ENCODE data around the gene FANCC. TPM values are rescaled to one million over a fixed set of nuclear protein-coding genes. Genes with fewer than 3 reads are reported as not detected.

Gene FANCC
- total and polyA plus RNA-seq, 2 of the 8 experiments (the other 6 are each of a cell fraction or from before 2014, with no cell fraction given), result 7.8 to 15.2 TPM

- Histone ChIP-seq H3K4me1 (replicated peaks in 1 of 4; ENCODE audit: control insufficient read depth in 3 of 4, insufficient read depth in 4 of 4, low read length in 3 of 4) (peaks cover 0 to 12% (median 7%) of the 10 kb centered on the region in 4 experiments), H2BK12ac (ENCODE audit: low read depth, low read length) (no peak overlapping the region), H3K27me3 (replicated peaks in 1 of 4; ENCODE audit: control insufficient read depth in 3 of 4, extremely low read depth in 1 of 4, insufficient read depth in 3 of 4, low read length in 3 of 4) (no peaks in the 10 kb centered on the region), H2BK20ac (ENCODE audit: low read length) (no peak overlapping the region), H3K4me2 (ENCODE audit: insufficient read depth in 1 of 2, low read depth in 2 of 2, low read length in 2 of 2) (no peak overlapping the region), H2AK5ac (ENCODE audit: low read depth, low read length) (0 out of 2 replicates have a peak overlapping the region, but pooled peaks have one; percentile 2), H3K36me3 (ENCODE audit: control insufficient read depth in 2 of 4, insufficient read depth in 4 of 4, low read length in 3 of 4) (peaks cover 0 to under 1% (median 0%) of the 10 kb centered on the region in 4 experiments; a peak in 1 of 8 replicates), H3K27ac (ENCODE audit: low read depth, low read length) (no peak overlapping the region), H4K91ac (replicated peaks; ENCODE audit: insufficient read length, low read length) (no peak overlapping the region), H3K18ac (ENCODE audit: extremely low read depth, low read length) (no peak overlapping the region), H3K9me3 (ENCODE audit: insufficient read depth in 2 of 2, low read depth in 1 of 2, low read length in 1 of 2) (no peaks in the 10 kb centered on the region), H3K4me3 (ENCODE audit: extremely low read depth in 1 of 4, insufficient read depth in 2 of 4, low read depth in 3 of 4, low read length in 4 of 4) (no peak overlapping the region), H2BK15ac (ENCODE audit: low read length) (no peak overlapping the region), H3K79me1 (ENCODE audit: low read depth, low read length) (no peaks in the 10 kb centered on the region), H3K23ac (ENCODE audit: insufficient read length) (no peak overlapping the region), H3K79me2 (ENCODE audit: control insufficient read depth in 1 of 2, insufficient read depth in 2 of 2, low read length in 2 of 2) (no peaks in the 10 kb centered on the region), H3K23me2 (ENCODE audit: low read depth, low read length) (no peaks in the 10 kb centered on the region), H3K14ac (ENCODE audit: insufficient read length) (no peak overlapping the region), H2BK5ac (ENCODE audit: low read depth, low read length) (no peak overlapping the region), H4K20me1 (replicated peaks in 1 of 2; ENCODE audit: control insufficient read depth in 1 of 2, insufficient read depth in 2 of 2, low read length in 2 of 2) (peaks cover 1 to 2% of the 10 kb centered on the region in 2 experiments), H4K5ac (ENCODE audit: insufficient read length, low read depth, low read length) (no peak overlapping the region), H3K56ac (replicated peaks; ENCODE audit: insufficient read length, low read depth, low read length) (no peak overlapping the region), H2AFZ (ENCODE audit: low read length) (no peak overlapping the region), H2BK120ac (replicated peaks; ENCODE audit: low read depth, low read length) (no peak overlapping the region), H4K8ac (ENCODE audit: extremely low read depth, insufficient read depth, low read length) (no peak overlapping the region), H3K4ac (replicated peaks; ENCODE audit: insufficient read length, low read depth, low read length) (no peak overlapping the region), H3K9ac (replicated peaks in 1 of 4; ENCODE audit: extremely low read depth in 1 of 4, low read depth in 3 of 4, low read length in 3 of 4) (no peak overlapping the region)
- POLR2A ChIA-PET (ENCODE audit: partially characterized antibody), result interaction anchor here (1.0 kb wide), 1 partner anchor 171 kb away, joined by 5 read pairs; no protein-coding TSS in a partner anchor
- FAIRE-seq, result no peak
- CTCF ChIA-PET (ENCODE audit: partially characterized antibody), result interaction anchor here (0.6 to 13.8 kb wide), 6 partner anchors 11 to 58 kb away, joined by 3 to 209 read pairs (median 4); no protein-coding TSS in a partner anchor
- WGBS, 2 experiments (ENCODE audit: extremely low coverage in 1 of 2, insufficient coverage in 1 of 2, insufficient read length in 1 of 2, insufficient replicate concordance in 2 of 2, low coverage in 1 of 2, low lambda C conversion rate in 2 of 2, missing lambda C conversion rate in 1 of 2), result 95% methylated on average over 12 of the region's 14 CpGs; no CpG with 5 or more reads in 1 of the 2 experiments
- DNase-seq (ENCODE audit: low read depth in 1 of 2, low spot score in 2 of 2), result no peak
- TF ChIP-seq CBX8 (IDR thresholded peaks at IDR 0.05; ENCODE audit: borderline replicate concordance, low read depth, low read length) (no peak), SIX5 (IDR thresholded peaks at IDR 0.05; ENCODE audit: low read depth, low read length) (no peak), FOSL1 (IDR thresholded peaks at IDR 0.05; ENCODE audit: insufficient read depth, low read depth, low read length) (no peak), RAD21 (IDR thresholded peaks at IDR 0.05 in 1 of 2, conservative IDR thresholded peaks at IDR 0.05 in 1 of 2; ENCODE audit: low read depth in 2 of 2, low read length in 2 of 2) (no peak), TEAD4 (IDR thresholded peaks at IDR 0.05; ENCODE audit: low read depth, low read length) (no peak), GTF2F1 (IDR thresholded peaks at IDR 0.05; ENCODE audit: borderline replicate concordance, low read depth, low read length) (no peak), NANOG (IDR thresholded peaks at IDR 0.05; ENCODE audit: insufficient read depth, low read depth, low read length, poor library complexity, severe bottlenecking) (no peak), EP300 (IDR thresholded peaks at IDR 0.05; ENCODE audit: borderline replicate concordance in 1 of 2, low read depth in 2 of 2, low read length in 2 of 2) (no peak), JUN (IDR thresholded peaks at IDR 0.05; ENCODE audit: low read depth, low read length) (no peak), GABPA (IDR thresholded peaks at IDR 0.05; ENCODE audit: borderline replicate concordance, insufficient read depth, low read length) (no peak), CHD1 (IDR thresholded peaks at IDR 0.05; ENCODE audit: low read depth, low read length) (no peak), TAF1 (IDR thresholded peaks at IDR 0.05; ENCODE audit: low read depth, low read length) (no peak)
Measured at GRCh38 chr9:95090871-95091577, 226.5 kb downstream of the FANCC start.
